Neural cell (in vitro differentiated cells): ENCODE data around the gene GIMAP4.

Experiments
- CTCF ChIP-seq: fragments of 450-650 bp; IDR thresholded peaks from 2 replicates; pipeline ENCODE4 v1.5.1; 2014; ENCODE audit warnings: antibody characterized with exemption, mild to moderate bottlenecking, moderate library complexity; ENCODE audit not compliant: poor library complexity, severe bottlenecking
- EZH2 ChIP-seq: fragments of 200-600, 300-800 bp; shearing (Covaris generic), sonication (generic); IDR thresholded peaks from 2 replicates; pipeline ENCODE4 v1.6.1; 2014; ENCODE audit warnings: antibody characterized with exemption, low read length, borderline replicate concordance, mild to moderate bottlenecking; ENCODE audit not compliant: insufficient read depth, poor library complexity, severe bottlenecking
- POLR2AphosphoS5 ChIP-seq: IDR thresholded peaks from 2 replicates; pipeline ENCODE4 v1.6.1; 2012
- RAD21 ChIP-seq: fragments of 450-650 bp; conservative IDR thresholded peaks from 2 replicates; pipeline ENCODE4 v1.6.1; 2014; ENCODE audit warnings: antibody characterized with exemption, mild to moderate bottlenecking, moderate library complexity

- TF ChIP-seq EZH2, result no peak
- TF ChIP-seq CTCF, result no peak
- no peak for TF ChIP-seq RAD21
- TF ChIP-seq POLR2AphosphoS5, result no peak
These were observed 52.9 kb downstream of the GIMAP4 start for GRCh38 chr7:150620061-150620460.
